Measurements from ENCODE around the gene RNU1-2. TPM values are rescaled to one million over a fixed set of nuclear protein-coding genes. Genes with fewer than 3 reads are reported as not detected.
A peak's percentile ranks its signal among the peaks of the same experiment; 100 is the strongest.
"Not testable (repeated sequence)": the region's sequence is repeated elsewhere in the genome, so short reads cannot be mapped to it uniquely, and the experiment has no call there.

RNU1-2 gene
- total and polyA plus RNA-seq, 10 donors: under 0.01 to 8,075 (median 6,234) TPM; not detected in 3

GRCh38 chr1:16886860-16887605 lies 8.7 kb upstream of the RNU1-2 start:
- TF ChIP-seq POLR2A (IDR thresholded peaks at IDR 0.05) (no peak), POLR2AphosphoS5 (IDR thresholded peaks at IDR 0.05) (no peak), CTCF (IDR thresholded peaks at IDR 0.05 in 8 of 11, conservative IDR thresholded peaks at IDR 0.05 in 3 of 11) (no peak)
- Histone ChIP-seq H3K27ac (no peak overlapping the region), H3K4me3 (no peak overlapping the region), H3K27me3 (replicated peaks in 1 of 7) (peaks cover 0 to 18% (median 0%) of the 10 kb centered on the region in 7 donors), H3K9me3 (no peaks in the 10 kb centered on the region), H3K36me3 (no peaks in the 10 kb centered on the region), H3K4me1 (peaks cover 3 to 24% (median 6%) of the 10 kb centered on the region in 6 donors)
- intact Hi-C loops (cut with DNase I; ENCODE audit: low total_unique reads): no loop called here
- DNase-seq: no peak
- WGBS, 5 donors: 88 to 94% (median 92%) methylated on average over 20 of the region's 20 CpGs

DNA sequence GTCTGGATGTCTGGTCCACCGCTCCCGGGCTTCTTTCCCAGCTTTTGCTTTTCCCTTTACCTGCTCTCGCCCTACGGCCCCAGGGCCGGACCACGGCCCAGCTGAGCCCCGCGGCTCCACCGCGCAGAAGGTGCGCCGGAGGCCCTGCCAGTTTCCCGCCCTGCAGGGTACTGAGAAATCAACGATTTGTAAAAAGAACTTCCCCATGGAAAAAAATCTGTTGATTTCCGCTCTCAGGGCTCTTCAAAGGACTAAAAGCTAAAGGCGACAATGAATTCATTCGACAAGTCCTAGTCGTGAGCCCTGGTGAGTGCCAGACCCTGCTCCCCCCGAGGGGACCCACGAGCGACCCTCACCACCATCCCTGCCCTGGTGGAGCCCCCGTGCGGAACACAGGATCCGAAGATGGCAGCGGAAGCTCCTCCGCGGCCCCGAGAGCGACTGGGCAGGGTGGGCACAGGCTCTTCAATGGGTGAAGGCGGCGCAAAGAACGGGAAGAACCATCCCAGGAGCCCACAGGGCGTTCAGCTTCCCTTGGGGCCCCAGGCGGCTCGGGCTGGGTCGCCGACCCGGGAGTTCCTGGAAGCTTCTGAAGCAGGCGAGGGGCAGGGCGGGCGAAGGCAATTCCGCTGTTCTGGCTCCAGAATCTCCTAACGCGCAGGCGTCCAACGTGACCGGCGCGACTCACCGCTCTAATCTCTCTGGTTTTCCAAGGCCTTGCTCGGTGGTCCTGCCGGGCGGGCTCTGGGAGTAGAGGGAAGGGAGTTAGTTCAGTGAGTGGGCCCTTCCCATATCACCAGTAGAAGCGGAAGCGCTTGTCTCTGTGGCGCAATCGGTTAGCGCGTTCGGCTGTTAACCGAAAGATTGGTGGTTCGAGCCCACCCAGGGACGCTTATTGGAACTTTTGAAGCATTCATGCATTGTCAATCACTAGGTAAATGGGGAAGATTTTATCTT lies 6.6 kb upstream of the RNU1-2 start:
- Histone ChIP-seq H3K27me3 (replicated peaks in 1 of 7) (peaks cover 0 to 11% (median 0%) of the 10 kb centered on the region in 7 donors), H3K4me3 (peak overlapping the region; percentile 39 to 73 (median 53))

DNA sequence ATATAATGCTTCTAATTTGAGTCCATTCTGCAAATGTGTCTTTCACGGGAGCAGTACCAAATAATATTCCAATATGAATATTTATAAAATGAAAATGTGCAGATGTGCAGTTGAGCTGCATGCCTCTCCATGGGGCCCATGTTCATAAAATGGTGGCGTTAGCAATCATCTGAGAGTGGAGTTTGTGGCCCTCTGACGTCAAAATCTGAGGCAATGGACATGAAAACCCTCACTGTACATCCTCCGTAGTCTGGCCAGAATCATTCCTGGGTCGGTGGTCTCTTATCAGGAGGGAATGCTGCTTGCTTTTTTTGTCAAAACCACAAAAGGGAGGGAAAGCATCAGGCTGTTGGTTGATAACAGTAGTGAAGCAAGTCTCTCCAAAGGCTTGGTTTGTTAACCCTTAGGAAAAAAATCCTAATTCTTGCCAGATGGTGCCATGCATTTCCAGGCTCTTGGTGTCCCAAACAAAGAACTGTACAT lies 5.2 kb upstream of the RNU1-2 start:
- Histone ChIP-seq H3K27me3 (replicated peaks in 1 of 7) (peaks cover 0 to 11% (median 0%) of the 10 kb centered on the region in 7 donors), H3K4me1 (peaks cover 3 to 28% (median 6%) of the 10 kb centered on the region in 6 donors)
- H3K27ac ChIP-seq; H3K9me3 ChIP-seq; DNase-seq; H3K4me3 ChIP-seq; H3K36me3 ChIP-seq; intact Hi-C loops (cut with DNase I; ENCODE audit: low total_unique reads): not testable (repeated sequence)
- WGBS, 5 donors: 78 to 84% (median 82%) methylated on average over 5 of the region's 5 CpGs

More for the DNA sequence above, 6.6 kb upstream of the RNU1-2 start:
- WGBS, 5 donors: 3 to 12% (median 6%) methylated on average over 60 to 63 of the region's 63 CpGs
- DNase-seq: peak; percentile 90
- peak overlapping the region; percentile 86 to 93 (median 88) for H3K27ac ChIP-seq
- intact Hi-C loops (cut with DNase I; ENCODE audit: low total_unique reads): no loop called here
- peak in 5 of 11 experiments; percentile 5 to 41 (median 18) for TF ChIP-seq CTCF (IDR thresholded peaks at IDR 0.05 in 8 of 11, conservative IDR thresholded peaks at IDR 0.05 in 3 of 11)
- TF ChIP-seq POLR2A (IDR thresholded peaks at IDR 0.05): peak in 1 of 3 donors; percentile 68
- TF ChIP-seq POLR2AphosphoS5 (IDR thresholded peaks at IDR 0.05): peak; percentile 66 to 92 (median 80)
- no peaks in the 10 kb centered on the region for H3K36me3 ChIP-seq
- peaks cover 3 to 24% (median 6%) of the 10 kb centered on the region in 6 donors for H3K4me1 ChIP-seq
- no peaks in the 10 kb centered on the region for H3K9me3 ChIP-seq

DNA sequence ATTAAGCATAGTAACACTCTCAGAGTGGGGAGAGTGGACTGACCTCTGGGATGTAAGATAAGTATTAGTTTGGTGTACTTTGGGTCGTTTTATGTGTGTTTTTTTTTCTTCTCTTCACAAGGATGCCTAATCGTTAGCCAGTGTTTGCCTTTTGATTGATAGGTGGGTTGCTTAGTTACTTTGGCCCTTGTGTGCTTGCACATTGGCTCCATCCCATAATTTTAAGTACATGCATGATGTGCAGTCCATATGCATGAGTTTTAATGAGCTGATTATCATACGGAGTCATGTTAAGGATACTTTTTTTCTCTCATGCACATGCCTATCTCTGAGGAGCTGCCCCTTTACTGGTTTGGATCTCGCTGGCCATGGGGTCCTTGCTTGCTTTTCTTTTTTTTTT lies 4.7 kb upstream of the RNU1-2 start:
- 65 to 85% (median 75%) methylated on average over 4 of the region's 4 CpGs for WGBS, 5 donors
- DNase-seq; H3K9me3 ChIP-seq; intact Hi-C loops (cut with DNase I; ENCODE audit: low total_unique reads); H3K27ac ChIP-seq; H3K36me3 ChIP-seq; H3K4me3 ChIP-seq: not testable (repeated sequence)
- peaks cover 3 to 28% (median 6%) of the 10 kb centered on the region in 6 donors for H3K4me1 ChIP-seq
- H3K27me3 ChIP-seq (replicated peaks in 1 of 7): peaks cover 0 to 11% (median 0%) of the 10 kb centered on the region in 7 donors

- H3K4me3 ChIP-seq; DNase-seq; intact Hi-C loops (cut with DNase I; ENCODE audit: low total_unique reads); H3K36me3 ChIP-seq; H3K9me3 ChIP-seq; H3K27ac ChIP-seq: not testable (repeated sequence)
- peaks cover 0 to 11% (median 0%) of the 10 kb centered on the region in 7 donors for H3K27me3 ChIP-seq (replicated peaks in 1 of 7)
- 61 to 81% (median 69%) methylated on average over 4 to 6 of the region's 6 CpGs for WGBS, 5 donors
- peaks cover 10 to 42% (median 12%) of the 10 kb centered on the region in 6 donors for H3K4me1 ChIP-seq
Measured at GRCh38 chr1:16892978-16893525, 2.7 kb upstream of the RNU1-2 start.

GRCh38 chr1:16893796-16894195 lies 2.0 kb upstream of the RNU1-2 start:
- H3K4me3 ChIP-seq; DNase-seq; H3K36me3 ChIP-seq; H3K27me3 ChIP-seq (replicated peaks in 1 of 7); H3K9me3 ChIP-seq; intact Hi-C loops (cut with DNase I; ENCODE audit: low total_unique reads); H3K27ac ChIP-seq: not testable (repeated sequence)
- 64 to 87% (median 72%) methylated on average over 4 of the region's 4 CpGs for WGBS, 5 donors
- H3K4me1 ChIP-seq: peaks cover 9 to 35% (median 11%) of the 10 kb centered on the region in 6 donors

DNA sequence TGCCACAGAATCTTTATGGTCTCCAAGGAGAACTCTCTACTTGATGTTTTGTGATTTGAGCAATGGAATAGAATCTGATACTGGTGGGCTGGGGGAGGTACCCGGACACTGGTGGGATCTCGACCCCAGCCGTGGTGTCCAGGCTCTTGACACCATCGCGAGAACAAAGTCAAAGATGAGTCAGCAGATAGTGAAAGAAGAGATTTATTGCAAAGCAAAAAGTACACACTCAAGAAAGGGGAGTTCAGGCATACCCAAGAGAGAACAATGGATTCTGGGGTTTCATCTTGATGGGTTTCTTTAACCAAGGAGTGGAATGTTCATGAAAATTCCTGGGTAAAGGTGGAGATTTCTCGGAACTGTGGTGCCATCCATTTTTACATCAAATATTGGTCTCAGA lies 1.4 kb upstream of the RNU1-2 start:
- WGBS, 5 donors: 66 to 85% (median 72%) methylated on average over 6 of the region's 6 CpGs
- H3K9me3 ChIP-seq; H3K4me3 ChIP-seq; H3K36me3 ChIP-seq; DNase-seq; H3K27me3 ChIP-seq (replicated peaks in 1 of 7); H3K27ac ChIP-seq; intact Hi-C loops (cut with DNase I; ENCODE audit: low total_unique reads): not testable (repeated sequence)
- H3K4me1 ChIP-seq: peaks cover 8 to 30% (median 11%) of the 10 kb centered on the region in 6 donors

GRCh38 chr1:16895233-16895597 lies 565 bp upstream of the RNU1-2 start:
- Histone ChIP-seq H3K4me1 (peaks cover 6 to 21% (median 8%) of the 10 kb centered on the region in 6 donors), H3K27ac (peak overlapping the region in 6 of 8 donors; percentile 48 to 92 (median 84)), H3K4me3 (peak overlapping the region in 4 of 8 donors; percentile 29 to 66 (median 37))
- DNase-seq; intact Hi-C loops (cut with DNase I; ENCODE audit: low total_unique reads); H3K36me3 ChIP-seq; H3K27me3 ChIP-seq (replicated peaks in 1 of 7); H3K9me3 ChIP-seq: not testable (repeated sequence)
- 0 to 6% (median 2%) methylated on average over 4 to 6 of the region's 6 CpGs for WGBS, 5 donors
